ENCODE data around the gene KRT2. TPM values are rescaled to one million over a fixed set of nuclear protein-coding genes. Genes with fewer than 3 reads are reported as not detected.

KRT2 gene
- total and polyA plus RNA-seq, 7 experiments from 2014 or later: 0.29 to 4.7 (median 2.2) TPM; not detected in 1

- DNase-seq (no peak), ATAC-seq (no peak)
- peak overlapping the region in 5 of 9 donors; percentile 4 to 93 (median 81) for H3K27ac Mint-ChIP-seq
- intact Hi-C loops (cut with micrococcal nuclease): loop anchor here (2.0 to 5.0 kb wide), 2 partner anchors 69 to 93 kb away; no protein-coding TSS in a partner anchor
- H3K27me3 Mint-ChIP-seq: peaks cover 0 to 29% (median 0%) of the 10 kb centered on the region in 5 donors
- H3K9me3 Mint-ChIP-seq: no peaks in the 10 kb centered on the region
- H3K4me1 Mint-ChIP-seq: peaks cover 16 to 88% (median 75%) of the 10 kb centered on the region in 7 donors
- H3K4me3 Mint-ChIP-seq: no peak overlapping the region
- no peak overlapping the region for H3K4me3 ChIP-seq (ENCODE audit: low read length)
- no peaks in the 10 kb centered on the region for H3K9me3 ChIP-seq (ENCODE audit: control insufficient read depth in 2 of 3, low read length in 3 of 3)
- H3K27ac ChIP-seq (ENCODE audit: low read depth, low read length): no peak overlapping the region
- peaks cover 6 to 24% of the 10 kb centered on the region in 2 donors for H3K4me1 ChIP-seq (ENCODE audit: control insufficient read depth in 2 of 2, insufficient read depth in 2 of 2, low read length in 2 of 2)
- peaks cover 0 to 4% (median 0%) of the 10 kb centered on the region in 5 donors for H3K36me3 Mint-ChIP-seq
- H3K36me3 ChIP-seq (ENCODE audit: control insufficient read depth in 2 of 3, insufficient read depth in 3 of 3, low read length in 3 of 3): no peaks in the 10 kb centered on the region
- POLR2A ChIA-PET: interaction anchor here (0.7 to 3.4 kb wide), 8 partner anchors 11 to 73 kb away, joined by 3 to 44 read pairs (median 4); no protein-coding TSS in a partner anchor
- CTCF ChIA-PET: interaction anchor here (0.7 to 2.1 kb wide), 7 partner anchors 13 to 488 kb away, joined by 3 to 11 read pairs (median 4); partner anchors contain the start of gene KRT80
- peaks cover 0 to 4% of the 10 kb centered on the region in 2 donors for H3K27me3 ChIP-seq (ENCODE audit: control insufficient read depth in 2 of 2, insufficient read depth in 2 of 2, low read length in 2 of 2)
Measured at GRCh38 chr12:52679875-52680274, 27.9 kb upstream of the KRT2 start.

GRCh38 chr12:52677671-52678070, 25.7 kb upstream of the KRT2 start:
- peak overlapping the region in 5 of 9 donors; percentile 10 to 76 (median 52) for H3K27ac Mint-ChIP-seq
- H3K9me3 ChIP-seq (ENCODE audit: control insufficient read depth in 2 of 3, low read length in 3 of 3): no peaks in the 10 kb centered on the region
- H3K9me3 Mint-ChIP-seq: no peaks in the 10 kb centered on the region
- H3K27ac ChIP-seq (ENCODE audit: low read depth, low read length): no peak overlapping the region
- ChIA-PET CTCF (interaction anchor here (0.6 to 1.1 kb wide), 2 partner anchors 8 to 12 kb away, joined by 3 read pairs; no protein-coding TSS in a partner anchor), POLR2A (no interaction called here)
- intact Hi-C loops (cut with micrococcal nuclease): no loop called here
- peak overlapping the region in 2 of 10 donors; percentile 38 to 62 for H3K4me3 Mint-ChIP-seq
- peaks cover 0 to 26% (median 0%) of the 10 kb centered on the region in 5 donors for H3K27me3 Mint-ChIP-seq
- no peaks in the 10 kb centered on the region for H3K36me3 ChIP-seq (ENCODE audit: control insufficient read depth in 2 of 3, insufficient read depth in 3 of 3, low read length in 3 of 3)
- no peak overlapping the region for H3K4me3 ChIP-seq (ENCODE audit: low read length)
- H3K36me3 Mint-ChIP-seq: peaks cover 0 to 4% (median 0%) of the 10 kb centered on the region in 5 donors
- H3K4me1 Mint-ChIP-seq: peaks cover 16 to 81% (median 63%) of the 10 kb centered on the region in 7 donors
- ATAC-seq (no peak), DNase-seq (no peak)
- peaks cover 6 to 23% of the 10 kb centered on the region in 2 donors for H3K4me1 ChIP-seq (ENCODE audit: control insufficient read depth in 2 of 2, insufficient read depth in 2 of 2, low read length in 2 of 2)
- peaks cover 0 to 4% of the 10 kb centered on the region in 2 donors for H3K27me3 ChIP-seq (ENCODE audit: control insufficient read depth in 2 of 2, insufficient read depth in 2 of 2, low read length in 2 of 2)

- no peak for ATAC-seq
- Mint-ChIP-seq H3K27ac (peak overlapping the region in 6 of 9 donors; percentile 5 to 76 (median 30)), H3K36me3 (peaks cover 0 to 4% (median 0%) of the 10 kb centered on the region in 5 donors)
Measured at GRCh38 chr12:52677126-52677525, 25.1 kb upstream of the KRT2 start.

GRCh38 chr12:52676163-52676562, 24.2 kb upstream of the KRT2 start:
- H3K4me3 Mint-ChIP-seq: peak overlapping the region in 4 of 10 donors; percentile 4 to 64 (median 26)
- peaks cover 0 to 4% (median 0%) of the 10 kb centered on the region in 5 donors for H3K36me3 Mint-ChIP-seq
- intact Hi-C loops (cut with micrococcal nuclease): no loop called here
- DNase-seq (no peak), ATAC-seq (no peak)
- peak overlapping the region in 6 of 9 donors; percentile 3 to 76 (median 37) for H3K27ac Mint-ChIP-seq
- ChIA-PET POLR2A (interaction anchor here (1.1 to 1.6 kb wide), 4 partner anchors 11 to 61 kb away, joined by 3 to 4 read pairs (median 4); no protein-coding TSS in a partner anchor), CTCF (no interaction called here)
- H3K9me3 ChIP-seq (ENCODE audit: control insufficient read depth in 2 of 3, low read length in 3 of 3): no peaks in the 10 kb centered on the region
- no peak overlapping the region for H3K4me3 ChIP-seq (ENCODE audit: low read length)
- no peak overlapping the region for H3K27ac ChIP-seq (ENCODE audit: low read depth, low read length)
- peaks cover 6 to 66% (median 48%) of the 10 kb centered on the region in 7 donors for H3K4me1 Mint-ChIP-seq
- no peaks in the 10 kb centered on the region for H3K9me3 Mint-ChIP-seq
- H3K27me3 ChIP-seq (ENCODE audit: control insufficient read depth in 2 of 2, insufficient read depth in 2 of 2, low read length in 2 of 2): peaks cover 0 to 4% of the 10 kb centered on the region in 2 donors
- peaks cover 0 to 26% (median 0%) of the 10 kb centered on the region in 5 donors for H3K27me3 Mint-ChIP-seq
- H3K36me3 ChIP-seq (ENCODE audit: control insufficient read depth in 2 of 3, insufficient read depth in 3 of 3, low read length in 3 of 3): no peaks in the 10 kb centered on the region
- peaks cover 0 to 8% of the 10 kb centered on the region in 2 donors for H3K4me1 ChIP-seq (ENCODE audit: control insufficient read depth in 2 of 2, insufficient read depth in 2 of 2, low read length in 2 of 2)

More at GRCh38 chr12:52677126-52677525, 25.1 kb upstream of the KRT2 start:
- DNase-seq: no peak
- no peaks in the 10 kb centered on the region for H3K9me3 Mint-ChIP-seq
- intact Hi-C loops (cut with micrococcal nuclease): no loop called here
- CTCF ChIA-PET: interaction anchor here (0.6 to 1.1 kb wide), 2 partner anchors 9 to 12 kb away, joined by 3 read pairs; no protein-coding TSS in a partner anchor
- H3K27me3 Mint-ChIP-seq: peaks cover 0 to 26% (median 0%) of the 10 kb centered on the region in 5 donors
- POLR2A ChIA-PET: no interaction called here
- peak overlapping the region in 3 of 10 donors; percentile 38 to 62 (median 42) for H3K4me3 Mint-ChIP-seq
- no peak overlapping the region for H3K27ac ChIP-seq (ENCODE audit: low read depth, low read length)
- H3K4me1 Mint-ChIP-seq: peaks cover 14 to 75% (median 58%) of the 10 kb centered on the region in 7 donors
- H3K9me3 ChIP-seq (ENCODE audit: control insufficient read depth in 2 of 3, low read length in 3 of 3): no peaks in the 10 kb centered on the region
- H3K4me3 ChIP-seq (ENCODE audit: low read length): no peak overlapping the region
- peaks cover 6 to 18% of the 10 kb centered on the region in 2 donors for H3K4me1 ChIP-seq (ENCODE audit: control insufficient read depth in 2 of 2, insufficient read depth in 2 of 2, low read length in 2 of 2)
- H3K27me3 ChIP-seq (ENCODE audit: control insufficient read depth in 2 of 2, insufficient read depth in 2 of 2, low read length in 2 of 2): peaks cover 0 to 4% of the 10 kb centered on the region in 2 donors
- no peaks in the 10 kb centered on the region for H3K36me3 ChIP-seq (ENCODE audit: control insufficient read depth in 2 of 3, insufficient read depth in 3 of 3, low read length in 3 of 3)

- DNase-seq (no peak), ATAC-seq (no peak)
- H3K4me3 Mint-ChIP-seq: peak overlapping the region in 1 of 10 donors; percentile 38
Measured at GRCh38 chr12:52675301-52675701, 23.3 kb upstream of the KRT2 start.

GRCh38 chr12:52674433-52674775, 22.4 kb upstream of the KRT2 start:
- Mint-ChIP-seq H3K36me3 (peaks cover 0 to 4% (median 0%) of the 10 kb centered on the region in 5 donors), H3K4me1 (peaks cover 2 to 48% (median 35%) of the 10 kb centered on the region in 7 donors), H3K27ac (peak overlapping the region in 3 of 9 donors; percentile 7 to 76 (median 70)), H3K27me3 (peaks cover 0 to 21% (median 0%) of the 10 kb centered on the region in 5 donors), H3K9me3 (no peaks in the 10 kb centered on the region), H3K4me3 (peak overlapping the region in 1 of 10 donors; percentile 4)
- no peaks in the 10 kb centered on the region for H3K36me3 ChIP-seq (ENCODE audit: control insufficient read depth in 2 of 3, insufficient read depth in 3 of 3, low read length in 3 of 3)
- H3K4me1 ChIP-seq (ENCODE audit: control insufficient read depth in 2 of 2, insufficient read depth in 2 of 2, low read length in 2 of 2): no peaks in the 10 kb centered on the region
- ATAC-seq: no peak
- no peak for DNase-seq
- H3K4me3 ChIP-seq (ENCODE audit: low read length): no peak overlapping the region
- POLR2A ChIA-PET: interaction anchor here (0.8 to 1.3 kb wide), 3 partner anchors 16 to 64 kb away, joined by 3 to 4 read pairs (median 3); no protein-coding TSS in a partner anchor
- H3K27me3 ChIP-seq (ENCODE audit: control insufficient read depth in 2 of 2, insufficient read depth in 2 of 2, low read length in 2 of 2): peaks cover 0 to 4% of the 10 kb centered on the region in 2 donors
- H3K9me3 ChIP-seq (ENCODE audit: control insufficient read depth in 2 of 3, low read length in 3 of 3): no peaks in the 10 kb centered on the region
- intact Hi-C loops (cut with micrococcal nuclease): no loop called here
- CTCF ChIA-PET: interaction anchor here (1.0 to 1.6 kb wide), 2 partner anchors 64 to 88 kb away, joined by 3 read pairs; no protein-coding TSS in a partner anchor
- no peak overlapping the region for H3K27ac ChIP-seq (ENCODE audit: low read depth, low read length)

More at GRCh38 chr12:52675301-52675701, 23.3 kb upstream of the KRT2 start:
- H3K36me3 ChIP-seq (ENCODE audit: control insufficient read depth in 2 of 3, insufficient read depth in 3 of 3, low read length in 3 of 3): no peaks in the 10 kb centered on the region
- peaks cover 0 to 4% (median 0%) of the 10 kb centered on the region in 5 donors for H3K36me3 Mint-ChIP-seq
- H3K9me3 Mint-ChIP-seq: no peaks in the 10 kb centered on the region
- intact Hi-C loops (cut with micrococcal nuclease): no loop called here
- H3K27ac Mint-ChIP-seq: peak overlapping the region in 4 of 9 donors; percentile 12 to 70 (median 38)
- H3K4me3 ChIP-seq (ENCODE audit: low read length): no peak overlapping the region
- peaks cover 2 to 57% (median 39%) of the 10 kb centered on the region in 7 donors for H3K4me1 Mint-ChIP-seq
- CTCF ChIA-PET: interaction anchor here (0.9 to 1.6 kb wide), 3 partner anchors 65 to 204 kb away, joined by 3 read pairs; no protein-coding TSS in a partner anchor
- H3K27me3 Mint-ChIP-seq: peaks cover 0 to 23% (median 0%) of the 10 kb centered on the region in 5 donors
- peaks cover 0 to 4% of the 10 kb centered on the region in 2 donors for H3K27me3 ChIP-seq (ENCODE audit: control insufficient read depth in 2 of 2, insufficient read depth in 2 of 2, low read length in 2 of 2)
- no peak overlapping the region for H3K27ac ChIP-seq (ENCODE audit: low read depth, low read length)
- POLR2A ChIA-PET: interaction anchor here (0.8 to 1.6 kb wide), 6 partner anchors 10 to 65 kb away, joined by 3 to 4 read pairs (median 4); no protein-coding TSS in a partner anchor
- no peaks in the 10 kb centered on the region for H3K9me3 ChIP-seq (ENCODE audit: control insufficient read depth in 2 of 3, low read length in 3 of 3)
- H3K4me1 ChIP-seq (ENCODE audit: control insufficient read depth in 2 of 2, insufficient read depth in 2 of 2, low read length in 2 of 2): no peaks in the 10 kb centered on the region
